OCI-LY7 (cell line): ENCODE data around the gene SOX14. TPM values are rescaled to one million over a fixed set of nuclear protein-coding genes. Genes with fewer than 3 reads are reported as not detected.

Experiments
- BruUV-seq: library from RNA; stranded (reverse); fragments of 400-500 nt; replicated peaks from 2 replicates; lab custom pipeline; 2021; lab: Mats Ljungman, UMichigan
- CTCF ChIA-PET: fragments of 300-600 bp; sonication (Branson Sonifier 250); formaldehyde crosslinking; loops from one replicate; lab custom pipeline; 2022; ENCODE audit warnings: antibody characterized with exemption; ENCODE audit not compliant: unreplicated experiment; lab: Charles Lee
- POLR2A ChIA-PET: fragments of 300-600 bp; sonication (Branson Sonifier 250); formaldehyde crosslinking; loops from one replicate; lab custom pipeline; 2022; ENCODE audit warnings: antibody characterized with exemption; lab: Charles Lee
- DNase-seq: peaks from one replicate; pipeline ENCODE4 v3.0.0-alpha.2; 2015; ENCODE audit warnings: low spot score
- H2AFZ ChIP-seq: fragments of 200-600 bp; sonication (generic), shearing (Covaris generic); 2 replicates; pipeline ENCODE4 v1.6.1; 2014; ENCODE audit warnings: mild to moderate bottlenecking, antibody characterized with exemption, low read length, moderate library complexity
- H3K27ac ChIP-seq: fragments of 200-600 bp; sonication (generic); 2 replicates; pipeline ENCODE4 v1.5.1; 2014; ENCODE audit warnings: mixed run types, low read depth, mild to moderate bottlenecking, moderate library complexity, low read length, inconsistent platforms; ENCODE audit not compliant: poor library complexity, severe bottlenecking
- H3K36me3 ChIP-seq: fragments of 200-600 bp; sonication (generic); 2 replicates; pipeline ENCODE4 v1.6.1; 2014; ENCODE audit warnings: mild to moderate bottlenecking, antibody characterized with exemption, low read length, moderate library complexity, mixed read lengths; ENCODE audit not compliant: insufficient read depth
- H3K4me1 ChIP-seq: fragments of 200-600 bp; sonication (generic); 2 replicates; pipeline ENCODE4 v1.5.1; 2014; ENCODE audit warnings: mild to moderate bottlenecking, low read length; ENCODE audit not compliant: insufficient read depth, poor library complexity, severe bottlenecking
- H3K4me2 ChIP-seq: fragments of 200-600 bp; sonication (generic); 2 replicates; pipeline ENCODE4 v1.6.1; 2014; ENCODE audit warnings: mild to moderate bottlenecking, low read length
- H3K4me3 ChIP-seq: fragments of 200-600 bp; sonication (generic); 2 replicates; pipeline ENCODE4 v1.5.1; 2014; ENCODE audit warnings: mild to moderate bottlenecking, low read depth, low read length; ENCODE audit not compliant: poor library complexity, severe bottlenecking
- H3K79me2 ChIP-seq: fragments of 200-600 bp; sonication (generic); 2 replicates; pipeline ENCODE4 v1.6.1; 2016; ENCODE audit warnings: low read depth, mild to moderate bottlenecking, low read length, moderate library complexity, mixed read lengths; ENCODE audit not compliant: insufficient read depth
- H3K9me2 ChIP-seq: fragments of 200-600 bp; sonication (generic); 2 replicates; pipeline ENCODE4 v1.6.1; 2016; ENCODE audit warnings: mild to moderate bottlenecking, low read length, mixed read lengths; ENCODE audit not compliant: insufficient read depth
- H3K9me3 ChIP-seq: fragments of 200-600 bp; sonication (generic); 2 replicates; pipeline ENCODE4 v1.6.1; 2014; ENCODE audit warnings: mild to moderate bottlenecking, mixed run types, low read length, mixed read lengths
- H4K20me1 ChIP-seq: fragments of 200-600 bp; sonication (generic); 2 replicates; pipeline ENCODE4 v1.6.1; 2014; ENCODE audit warnings: mild to moderate bottlenecking, antibody characterized with exemption, low read length, moderate library complexity, mixed read lengths; ENCODE audit not compliant: insufficient read depth
- EZH2phosphoT487 ChIP-seq: fragments of 200-600 bp; sonication (generic); IDR thresholded peaks from 2 replicates; pipeline ENCODE4 v1.6.1; 2018; ENCODE audit warnings: low read depth, borderline replicate concordance, mild to moderate bottlenecking, mixed run types, antibody characterized with exemption, low read length, moderate library complexity, mixed read lengths
- intact Hi-C: fragments of 100-400 bp; cut with micrococcal nuclease; formaldehyde crosslinking; loops from one replicate; pipeline ENCODE4 v1.10.0; 2022; ENCODE audit not compliant: unreplicated experiment
- total RNA-seq, 2 experiments: library from RNA; depleted of rRNA in 1 of 2; stranded (reverse); fragments of >200 nt in 1 of 2; shearing (Covaris generic) in 1 of 2; gene quantifications; 2 replicates each; pipeline ENCODE4 v1.2.3, GENCODE V29; 2014 to 2022
- TF ChIP-seq, protein P1 (sequence below): fragments of 200-600 bp; sonication (generic); conservative IDR thresholded peaks from 2 replicates; pipeline ENCODE4 v1.5.1; 2014; ENCODE audit warnings: mild to moderate bottlenecking, antibody characterized with exemption, low read length, moderate library complexity, mixed read lengths

SOX14 gene
- total RNA-seq, 2 experiments from 2014 or later, result not detected

DNA sequence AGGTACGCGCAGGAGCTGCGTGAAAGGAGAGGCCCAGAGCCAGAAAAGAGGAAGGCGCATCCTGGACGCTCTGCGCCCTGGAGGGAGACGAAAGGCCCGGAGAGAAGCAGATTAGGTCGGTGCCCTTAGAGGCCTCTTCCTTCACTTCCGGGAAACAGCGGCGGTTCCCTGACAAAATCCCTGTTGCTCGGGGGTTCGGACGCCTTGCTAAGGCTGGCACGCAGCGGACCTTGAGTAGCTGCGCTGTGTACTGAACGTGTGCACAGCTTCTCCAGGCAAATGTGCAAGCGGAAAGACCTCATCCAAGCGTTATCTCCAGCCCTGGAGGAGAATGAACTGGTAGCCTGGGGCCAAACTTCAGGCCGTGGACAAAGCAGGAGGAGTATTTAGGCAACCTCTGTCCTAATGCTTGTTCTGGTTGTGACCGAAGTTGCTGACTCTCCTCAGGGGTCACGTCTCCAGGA lies 3.0 kb upstream of the SOX14 start:
- Histone ChIP-seq H4K20me1 (no peaks in the 10 kb centered on the region), H2AFZ (no peak overlapping the region), H3K36me3 (no peaks in the 10 kb centered on the region), H3K4me2 (no peak overlapping the region), H3K27ac (no peak overlapping the region), H3K4me1 (no peaks in the 10 kb centered on the region), H3K4me3 (no peak overlapping the region), H3K9me3 (no peaks in the 10 kb centered on the region), H3K9me2 (no peaks in the 10 kb centered on the region), H3K79me2 (no peaks in the 10 kb centered on the region)
- intact Hi-C loops, result no loop called here
- no peak for DNase-seq
- CTCF ChIA-PET, result no interaction called here
- POLR2A ChIA-PET, result no interaction called here
- BruUV-seq, result no TSS peak
- no peak for TF ChIP-seq EZH2phosphoT487
- TF ChIP-seq, protein P1, sequence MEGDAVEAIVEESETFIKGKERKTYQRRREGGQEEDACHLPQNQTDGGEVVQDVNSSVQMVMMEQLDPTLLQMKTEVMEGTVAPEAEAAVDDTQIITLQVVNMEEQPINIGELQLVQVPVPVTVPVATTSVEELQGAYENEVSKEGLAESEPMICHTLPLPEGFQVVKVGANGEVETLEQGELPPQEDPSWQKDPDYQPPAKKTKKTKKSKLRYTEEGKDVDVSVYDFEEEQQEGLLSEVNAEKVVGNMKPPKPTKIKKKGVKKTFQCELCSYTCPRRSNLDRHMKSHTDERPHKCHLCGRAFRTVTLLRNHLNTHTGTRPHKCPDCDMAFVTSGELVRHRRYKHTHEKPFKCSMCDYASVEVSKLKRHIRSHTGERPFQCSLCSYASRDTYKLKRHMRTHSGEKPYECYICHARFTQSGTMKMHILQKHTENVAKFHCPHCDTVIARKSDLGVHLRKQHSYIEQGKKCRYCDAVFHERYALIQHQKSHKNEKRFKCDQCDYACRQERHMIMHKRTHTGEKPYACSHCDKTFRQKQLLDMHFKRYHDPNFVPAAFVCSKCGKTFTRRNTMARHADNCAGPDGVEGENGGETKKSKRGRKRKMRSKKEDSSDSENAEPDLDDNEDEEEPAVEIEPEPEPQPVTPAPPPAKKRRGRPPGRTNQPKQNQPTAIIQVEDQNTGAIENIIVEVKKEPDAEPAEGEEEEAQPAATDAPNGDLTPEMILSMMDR, result no peak

DNA sequence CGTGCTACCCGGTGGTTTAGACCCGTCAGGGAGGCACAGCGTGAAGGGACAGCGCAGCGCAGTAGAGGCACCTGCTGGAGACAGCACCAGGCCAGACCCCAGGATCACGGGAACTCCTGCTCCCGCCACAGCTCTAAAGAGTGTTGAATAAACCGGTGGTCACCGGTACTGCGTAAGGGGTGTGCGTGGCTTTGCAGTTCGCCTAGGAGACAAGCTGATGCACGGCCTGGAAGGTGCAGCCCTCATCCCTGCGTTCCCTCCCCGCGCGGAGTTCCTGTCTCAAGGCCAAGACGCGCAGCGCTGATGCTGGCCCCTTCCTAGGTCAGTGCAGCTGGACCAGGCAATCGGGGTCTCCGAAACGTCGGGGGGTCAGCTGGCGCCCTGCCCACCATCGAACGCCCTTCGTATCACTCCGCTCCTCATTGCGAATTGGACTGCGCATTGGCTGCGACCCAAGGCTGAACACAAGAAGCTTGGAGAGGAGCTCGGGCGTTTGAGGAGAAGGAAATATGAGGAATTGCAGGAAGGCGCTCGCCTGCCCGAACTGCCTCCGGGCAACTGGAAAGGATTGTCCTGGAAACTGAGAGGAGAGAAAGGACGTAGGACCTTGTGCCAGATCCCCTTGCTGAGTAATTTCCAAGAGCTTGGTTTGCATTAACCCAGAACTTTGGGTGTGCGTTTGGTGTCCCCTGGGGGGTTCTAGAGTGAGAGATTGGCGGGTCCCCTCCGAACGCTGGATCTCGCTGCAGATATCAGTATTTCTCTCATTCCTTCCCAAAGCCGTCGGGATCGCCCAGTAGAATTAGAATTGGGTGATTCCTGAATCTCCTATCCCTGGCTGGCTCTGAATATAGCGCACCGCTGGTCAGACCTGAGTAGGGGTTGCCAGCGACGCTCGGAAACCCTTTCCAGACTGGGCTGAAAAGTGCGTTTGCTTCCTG lies 2.3 kb upstream of the SOX14 start:
- no peak overlapping the region for H3K27ac ChIP-seq
- POLR2A ChIA-PET, result no interaction called here
- no peaks in the 10 kb centered on the region for H3K4me1 ChIP-seq
- H3K4me2 ChIP-seq, result no peak overlapping the region
- no peaks in the 10 kb centered on the region for H4K20me1 ChIP-seq
- no peaks in the 10 kb centered on the region for H3K36me3 ChIP-seq
- DNase-seq, result no peak
- no TSS peak for BruUV-seq
- no peaks in the 10 kb centered on the region for H3K79me2 ChIP-seq
- no peaks in the 10 kb centered on the region for H3K9me2 ChIP-seq
- no peak overlapping the region for H3K4me3 ChIP-seq
- CTCF ChIA-PET, result no interaction called here
- intact Hi-C loops, result no loop called here
- H2AFZ ChIP-seq, result no peak overlapping the region
- no peaks in the 10 kb centered on the region for H3K9me3 ChIP-seq
- TF ChIP-seq, protein P1, result no peak
- TF ChIP-seq EZH2phosphoT487, result no peak
